Fibroblast of skin of right biceps (primary cell): ENCODE measurements around the gene LHX4.

Experiments used
- DNase-seq: peaks from one replicate; pipeline ENCODE4 v3.0.0-alpha.2; 2013

Gene LHX4

GRCh38 chr1:180312926-180313325 is 82.9 kb downstream of the LHX4 start:
- DNase-seq: peak; percentile 52

GRCh38 chr1:180327089-180327488 is 97.0 kb downstream of the LHX4 start:
- DNase-seq: no peak
